ENCODE results near the gene PIH1D1. TPM values are rescaled to one million over a fixed set of nuclear protein-coding genes. Genes with fewer than 3 reads are reported as not detected.
A peak's percentile ranks its signal among the peaks of the same experiment; 100 is the strongest.

PIH1D1 gene
- total RNA-seq, 2 experiments from 2014 or later, result 80.7 to 84.4 TPM

DNA sequence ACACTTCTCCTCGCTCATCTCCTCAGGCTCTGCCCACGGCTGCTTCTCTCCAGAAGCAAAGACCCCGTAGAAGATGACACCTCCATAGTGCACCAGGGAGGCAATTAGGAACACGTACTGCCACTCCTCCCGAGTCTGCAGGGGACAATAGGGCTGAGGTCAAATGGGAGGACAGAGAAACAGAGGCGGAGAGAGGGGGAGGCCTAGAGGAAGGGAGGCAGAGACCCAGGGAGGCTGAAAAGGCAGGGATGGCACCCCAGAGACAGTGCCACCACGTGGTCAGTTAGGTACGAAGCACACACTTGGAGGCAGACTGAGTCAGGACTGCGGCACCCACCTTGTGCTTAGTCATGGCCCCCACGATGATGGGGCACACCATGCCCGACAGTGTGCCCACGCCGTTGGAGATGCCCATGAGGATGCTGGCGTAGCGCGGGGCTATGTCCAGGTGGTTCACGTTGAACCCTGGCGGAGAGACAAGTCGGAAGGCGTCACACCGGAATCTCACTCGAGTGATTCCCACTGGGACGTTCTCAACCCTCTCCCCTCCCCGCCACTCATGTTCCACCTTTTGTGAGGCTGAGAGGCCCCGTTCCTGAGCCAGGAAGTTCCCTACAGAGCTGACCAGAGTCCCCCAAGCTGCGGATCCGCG is 20.8 kb downstream of the PIH1D1 start:
- Mint-ChIP-seq H3K36me3 (ENCODE audit: low read depth) (no peaks in the 10 kb centered on the region), H3K27me3 (ENCODE audit: low read depth) (peaks cover 89% of the 10 kb centered on the region), H3K27ac (no peak overlapping the region), H3K4me3 (no peak overlapping the region), H3K4me1 (ENCODE audit: low read depth) (peaks cover 45% of the 10 kb centered on the region), H3K9me3 (no peaks in the 10 kb centered on the region)
- CTCF ChIA-PET, result interaction anchor here (0.6 to 1.8 kb wide), 2 partner anchors 38 to 46 kb away, joined by 3 to 4 read pairs; no protein-coding TSS in a partner anchor
- DNase-seq, result peak; percentile 56
- intact Hi-C loops (cut with micrococcal nuclease), result loop anchor here (2.0 kb wide), 1 partner anchor 38 kb away; no protein-coding TSS in a partner anchor

DNA sequence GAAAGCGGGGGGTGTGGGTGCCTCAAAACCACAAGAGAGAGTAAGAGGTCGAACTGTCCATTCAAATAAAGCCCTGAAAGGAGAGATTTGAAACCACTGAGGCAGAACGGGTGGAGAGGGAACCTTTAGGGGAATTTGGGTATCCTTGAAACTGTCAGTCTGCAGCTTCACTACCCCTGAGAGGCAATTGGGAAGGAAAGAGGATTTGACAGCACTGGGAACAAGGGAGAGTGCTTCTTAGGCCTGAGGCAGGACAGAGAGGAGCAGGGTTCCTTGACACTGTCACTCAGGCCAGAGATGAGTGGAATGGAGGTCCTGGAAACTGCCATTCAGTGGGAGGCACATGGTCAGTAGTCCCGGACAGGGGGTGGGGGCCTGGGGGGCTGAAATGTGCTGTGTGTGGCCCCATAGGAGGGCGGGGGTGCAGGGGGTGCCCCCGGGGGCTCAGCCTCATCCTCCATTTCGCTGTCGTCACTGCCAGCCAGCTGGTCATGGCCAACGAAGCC is 21.4 kb downstream of the PIH1D1 start:
- H3K4me3 Mint-ChIP-seq, result no peak overlapping the region

GRCh38 chr19:49428547-49429451 is 22.8 kb downstream of the PIH1D1 start:
- no peaks in the 10 kb centered on the region for H3K9me3 Mint-ChIP-seq
- peaks cover 89% of the 10 kb centered on the region for H3K27me3 Mint-ChIP-seq (ENCODE audit: low read depth)
- H3K27ac Mint-ChIP-seq, result no peak overlapping the region
- H3K4me3 Mint-ChIP-seq, result peak overlapping the region; percentile 20
- peaks cover 51% of the 10 kb centered on the region for H3K4me1 Mint-ChIP-seq (ENCODE audit: low read depth)
- CTCF ChIA-PET, result interaction anchor here (1.1 to 1.8 kb wide), 3 partner anchors 17 to 36 kb away, joined by 3 to 4 read pairs (median 4); no protein-coding TSS in a partner anchor
- DNase-seq, result no peak
- intact Hi-C loops (cut with micrococcal nuclease), result no loop called here
- no peaks in the 10 kb centered on the region for H3K36me3 Mint-ChIP-seq (ENCODE audit: low read depth)

More for the DNA sequence above, 21.4 kb downstream of the PIH1D1 start:
- no peak for DNase-seq
- no peak overlapping the region for H3K27ac Mint-ChIP-seq
- peaks cover 48% of the 10 kb centered on the region for H3K4me1 Mint-ChIP-seq (ENCODE audit: low read depth)
- H3K9me3 Mint-ChIP-seq, result no peaks in the 10 kb centered on the region
- CTCF ChIA-PET, result interaction anchor here (0.6 to 1.8 kb wide), 4 partner anchors 25 to 40 kb away, joined by 3 to 4 read pairs (median 3); no protein-coding TSS in a partner anchor
- H3K27me3 Mint-ChIP-seq (ENCODE audit: low read depth), result peaks cover 90% of the 10 kb centered on the region
- no peaks in the 10 kb centered on the region for H3K36me3 Mint-ChIP-seq (ENCODE audit: low read depth)
- intact Hi-C loops (cut with micrococcal nuclease), result loop anchor here (2.0 kb wide), 1 partner anchor 37 kb away; no protein-coding TSS in a partner anchor

- peak overlapping the region; percentile 20 for H3K4me3 Mint-ChIP-seq
- H3K27me3 Mint-ChIP-seq (ENCODE audit: low read depth), result peaks cover 88% of the 10 kb centered on the region
- CTCF ChIA-PET, result interaction anchor here (1.6 kb wide), 1 partner anchor 17 kb away, joined by 4 read pairs; no protein-coding TSS in a partner anchor
- peaks cover 53% of the 10 kb centered on the region for H3K4me1 Mint-ChIP-seq (ENCODE audit: low read depth)
- intact Hi-C loops (cut with micrococcal nuclease), result no loop called here
- H3K36me3 Mint-ChIP-seq (ENCODE audit: low read depth), result no peaks in the 10 kb centered on the region
- no peak for DNase-seq
- no peaks in the 10 kb centered on the region for H3K9me3 Mint-ChIP-seq
- no peak overlapping the region for H3K27ac Mint-ChIP-seq
Measured at GRCh38 chr19:49427855-49428546, 23.6 kb downstream of the PIH1D1 start.

- Mint-ChIP-seq H3K4me1 (ENCODE audit: low read depth) (peaks cover 55% of the 10 kb centered on the region), H3K4me3 (no peak overlapping the region), H3K27me3 (ENCODE audit: low read depth) (peaks cover 86% of the 10 kb centered on the region), H3K36me3 (ENCODE audit: low read depth) (no peaks in the 10 kb centered on the region), H3K9me3 (no peaks in the 10 kb centered on the region), H3K27ac (no peak overlapping the region)
- CTCF ChIA-PET, result no interaction called here
- intact Hi-C loops (cut with micrococcal nuclease), result no loop called here
- no peak for DNase-seq
Measured at GRCh38 chr19:49427339-49427738, 24.3 kb downstream of the PIH1D1 start.

- peak; percentile 40 for DNase-seq
- H3K4me1 Mint-ChIP-seq (ENCODE audit: low read depth), result peaks cover 59% of the 10 kb centered on the region
- H3K27me3 Mint-ChIP-seq (ENCODE audit: low read depth), result peaks cover 87% of the 10 kb centered on the region
- H3K4me3 Mint-ChIP-seq, result no peak overlapping the region
- CTCF ChIA-PET, result interaction anchor here (1.3 to 1.7 kb wide), 2 partner anchors 9 to 35 kb away, joined by 3 read pairs; no protein-coding TSS in a partner anchor
- H3K27ac Mint-ChIP-seq, result no peak overlapping the region
- H3K9me3 Mint-ChIP-seq, result no peaks in the 10 kb centered on the region
- H3K36me3 Mint-ChIP-seq (ENCODE audit: low read depth), result no peaks in the 10 kb centered on the region
- intact Hi-C loops (cut with micrococcal nuclease), result no loop called here
Measured at GRCh38 chr19:49425922-49426592, 25.6 kb downstream of the PIH1D1 start.

- no peak within 1 kb of the TSS for H3K27ac Mint-ChIP-seq
- no peak for DNase-seq
- CTCF ChIA-PET, result interaction anchor here (1.7 kb wide), 1 partner anchor 34 kb away, joined by 3 read pairs; no protein-coding TSS in a partner anchor
- peaks cover 88% of the 10 kb centered on the region for H3K27me3 Mint-ChIP-seq (ENCODE audit: low read depth)
- no peaks in the 10 kb centered on the region for H3K36me3 Mint-ChIP-seq (ENCODE audit: low read depth)
- intact Hi-C loops (cut with micrococcal nuclease), result no loop called here
- H3K4me3 Mint-ChIP-seq, result no peak within 1 kb of the TSS
- H3K9me3 Mint-ChIP-seq, result no peaks in the 10 kb centered on the region
- peaks cover 56% of the 10 kb centered on the region for H3K4me1 Mint-ChIP-seq (ENCODE audit: low read depth)
Measured at GRCh38 chr19:49425178-49425577, 26.4 kb downstream of the PIH1D1 start, which contains the start of gene GFY. Gene GFY (plus strand): TSS chr19:49425388. CDS start chr19:49426431, 1,043 bp downstream.

DNA sequence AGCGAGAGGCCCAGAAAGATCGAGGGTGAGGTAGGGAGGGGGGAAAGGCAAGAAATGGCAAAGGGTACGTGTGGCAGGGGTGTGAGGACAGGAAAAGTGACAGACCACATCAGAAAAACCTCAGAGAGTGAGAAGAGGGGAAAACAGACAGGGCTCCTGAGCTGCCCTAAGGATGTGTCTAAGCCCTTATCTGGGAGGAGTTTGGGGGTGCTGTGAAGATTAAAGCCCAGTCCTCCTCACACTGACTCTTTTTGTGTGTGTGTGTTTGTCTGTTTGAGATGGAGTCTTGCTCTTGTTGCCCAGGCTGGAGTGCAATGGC is 27.7 kb downstream of the PIH1D1 start:
- peak; percentile 27 for DNase-seq
- H3K36me3 Mint-ChIP-seq (ENCODE audit: low read depth), result no peaks in the 10 kb centered on the region
- CTCF ChIA-PET, result interaction anchor here (0.6 to 1.0 kb wide), 2 partner anchors 11 to 50 kb away, joined by 3 read pairs; partner anchors contain the start of gene FLT3LG
- H3K9me3 Mint-ChIP-seq, result no peaks in the 10 kb centered on the region
- peaks cover 53% of the 10 kb centered on the region for H3K4me1 Mint-ChIP-seq (ENCODE audit: low read depth)
- intact Hi-C loops (cut with micrococcal nuclease), result loop anchor here (2.0 kb wide), 1 partner anchor 31 kb away; no protein-coding TSS in a partner anchor
- peaks cover 83% of the 10 kb centered on the region for H3K27me3 Mint-ChIP-seq (ENCODE audit: low read depth)
- H3K4me3 Mint-ChIP-seq, result peak overlapping the region; percentile 8
- H3K27ac Mint-ChIP-seq, result no peak overlapping the region

DNA sequence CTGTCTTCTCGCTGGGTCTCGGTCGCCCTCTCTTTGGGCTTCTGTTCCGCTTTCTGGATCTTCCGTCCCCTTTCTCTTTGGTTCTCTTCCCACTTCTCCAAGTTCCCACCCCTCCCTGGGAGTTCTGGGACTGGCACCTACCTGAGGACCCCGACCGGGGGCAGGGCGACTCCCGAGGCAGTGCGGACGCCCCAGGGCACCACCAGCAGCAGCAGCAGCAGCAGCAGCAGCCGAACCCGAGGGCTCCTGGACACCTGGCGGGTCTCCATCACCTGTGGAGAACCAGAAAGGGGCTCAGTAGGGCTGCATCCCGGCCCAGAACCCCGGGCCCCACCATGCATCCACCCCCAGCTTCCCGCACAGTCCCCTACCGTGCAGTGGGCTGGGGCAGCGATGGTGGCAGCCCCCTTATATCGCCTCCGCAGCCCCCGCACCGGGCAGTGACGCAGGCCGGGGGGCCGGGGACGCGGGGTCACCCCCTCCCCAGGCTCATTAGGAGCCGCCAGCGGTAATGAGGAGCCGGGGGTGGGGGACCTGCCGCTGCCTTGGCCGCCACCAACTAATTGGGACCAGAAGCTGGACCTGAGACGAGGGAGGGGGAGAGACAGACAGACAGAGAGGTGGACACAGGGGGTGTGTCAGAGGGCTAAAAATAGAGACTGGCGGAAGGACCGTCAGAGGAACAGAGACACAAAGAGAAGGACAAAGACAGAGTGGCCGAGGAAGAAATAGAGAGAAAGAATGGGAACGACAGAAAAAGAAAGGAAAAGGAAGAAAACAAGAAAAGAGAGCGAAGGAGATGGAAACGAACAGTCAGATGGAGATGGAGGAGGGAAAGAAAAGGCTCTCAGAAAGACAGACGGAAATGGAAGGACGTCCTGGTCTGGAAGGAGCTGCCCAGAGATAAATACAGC is 28.3 kb downstream of the PIH1D1 start, which contains the start of gene PTH2:
TSS of gene PTH2 (minus strand) at position 371 of the 914 bp plus-strand sequence. CDS start at position 269, 102 bp downstream.
- Mint-ChIP-seq H3K9me3 (no peaks in the 10 kb centered on the region), H3K27me3 (ENCODE audit: low read depth) (peaks cover 77% of the 10 kb centered on the region), H3K36me3 (ENCODE audit: low read depth) (no peaks in the 10 kb centered on the region), H3K27ac (no peak within 1 kb of the TSS), H3K4me3 (peak within 1 kb of the TSS; percentile 65), H3K4me1 (ENCODE audit: low read depth) (peaks cover 49% of the 10 kb centered on the region)
- DNase-seq, result no peak
- CTCF ChIA-PET, result interaction anchor here (1.0 to 1.1 kb wide), 2 partner anchors 47 to 50 kb away, joined by 3 to 6 read pairs; partner anchors contain the start of gene FLT3LG
- intact Hi-C loops (cut with micrococcal nuclease), result loop anchor here (2.0 kb wide), 1 partner anchor 31 kb away; no protein-coding TSS in a partner anchor

GRCh38 chr19:49422407-49423070 is 29.1 kb downstream of the PIH1D1 start:
- Mint-ChIP-seq H3K27me3 (ENCODE audit: low read depth) (peaks cover 70% of the 10 kb centered on the region), H3K4me1 (ENCODE audit: low read depth) (peaks cover 41% of the 10 kb centered on the region), H3K4me3 (peak overlapping the region; percentile 65), H3K27ac (no peak overlapping the region), H3K36me3 (ENCODE audit: low read depth) (no peaks in the 10 kb centered on the region), H3K9me3 (no peaks in the 10 kb centered on the region)
- DNase-seq, result peak; percentile 74
- intact Hi-C loops (cut with micrococcal nuclease), result loop anchor here (1.0 to 2.0 kb wide), 2 partner anchors 30 to 168 kb away; no protein-coding TSS in a partner anchor
- CTCF ChIA-PET, result interaction anchor here (1.0 to 2.5 kb wide), 3 partner anchors 12 to 48 kb away, joined by 3 to 15 read pairs (median 6); no protein-coding TSS in a partner anchor
